HepG2 (cell line): ENCODE data around the gene GALNT1. TPM values are rescaled to one million over a fixed set of nuclear protein-coding genes. Genes with fewer than 3 reads are reported as not detected.

Experiments used
- ATAC-seq: fragments of 200-7000 bp; cut with Tn5 transposase; 3 replicates; pipeline ENCODE4 v1.9.1; 2020; ENCODE audit warnings: mild to moderate bottlenecking, moderate library complexity
- BruUV-seq: library from RNA; stranded (reverse); fragments of 400-500 nt; replicated peaks from 2 replicates; lab custom pipeline; 2021; lab: Mats Ljungman, UMichigan
- CTCF ChIA-PET: fragments of 300-600 bp; formaldehyde crosslinking; extraction: SDS; loops from one replicate; lab custom pipeline; 2021; ENCODE audit warnings: low total read pairs, inconsistent platforms, low intra/inter-chr PET ratio; lab: Yijun Ruan, JAX
- POLR2A ChIA-PET: fragments of 350-600 bp; sonication (Branson Sonifier 250); formaldehyde crosslinking; loops from one replicate; lab custom pipeline; 2020; ENCODE audit warnings: antibody characterized with exemption, inconsistent platforms; lab: Yijun Ruan, JAX
- DNase-seq: peaks from one replicate; pipeline ENCODE4 v3.0.0-alpha.2; 2015; ENCODE audit warnings: low spot score
- FAIRE-seq: peaks from 3 replicates; lab custom pipeline; 2011; peaks lifted over from hg19 to GRCh38; lab: Jason Lieb, UNC
- H2AFZ ChIP-seq: one replicate; pipeline ENCODE4 v1.6.1; 2011; ENCODE audit warnings: low read length, inconsistent platforms
- H3K27ac ChIP-seq: fragments of 300-600 bp; 3 replicates; pipeline ENCODE4 v1.8.0; 2011; ENCODE audit warnings: mixed run types, mild to moderate bottlenecking, mixed read lengths, low read length, inconsistent platforms; ENCODE audit not compliant: insufficient read depth; ENCODE audit errors: extremely low read length
- H3K27me3 ChIP-seq, 2 experiments: fragments of 200-600 bp in 1 of 2; 2 replicates in 1 of 2; 3 replicates in 1 of 2; pipeline versions ENCODE4 v1.6.0 to v1.8.0; 2011; ENCODE audit warnings: low read length in 2 of 2, mild to moderate bottlenecking in 2 of 2, moderate library complexity in 2 of 2, inconsistent platforms in 1 of 2; ENCODE audit not compliant: insufficient read depth in 2 of 2, control insufficient read depth in 1 of 2
- H3K36me3 ChIP-seq, 2 experiments: fragments of 200-600 bp in 1 of 2; replicated peaks in 1 of 2; 2 replicates in 1 of 2; 3 replicates in 1 of 2; pipeline versions ENCODE4 v1.5.1 to v1.8.0; 2011; ENCODE audit warnings: low read length in 2 of 2, inconsistent platforms in 1 of 2; ENCODE audit not compliant: insufficient read depth in 2 of 2, control insufficient read depth in 1 of 2
- H3K4me1 ChIP-seq: 2 replicates; pipeline ENCODE4 v1.5.1; 2012; ENCODE audit warnings: low read length, inconsistent platforms; ENCODE audit not compliant: insufficient read depth
- H3K4me2 ChIP-seq: 2 replicates; pipeline ENCODE4 v1.6.0; 2011; ENCODE audit warnings: low read depth, low read length, inconsistent platforms
- H3K4me3 ChIP-seq, 3 experiments: fragments of 200-600 bp in 1 of 3; sonication (generic), shearing (Covaris generic) in 1 of 3; replicated peaks in 1 of 3; 2 replicates each; pipeline ENCODE4 v1.5.1; 2011 to 2016; ENCODE audit warnings: low read length in 3 of 3, inconsistent platforms in 2 of 3, low read depth in 2 of 3, mild to moderate bottlenecking in 2 of 3, control low read depth in 1 of 3, mixed read lengths in 1 of 3; ENCODE audit not compliant: insufficient read depth in 1 of 3
- H3K79me2 ChIP-seq: one replicate; pipeline ENCODE4 v1.6.1; 2011; ENCODE audit warnings: low read length, inconsistent platforms; ENCODE audit not compliant: insufficient read depth
- H3K9ac ChIP-seq: 2 replicates; pipeline ENCODE4 v1.6.0; 2011; ENCODE audit warnings: mild to moderate bottlenecking, low read depth, low read length, inconsistent platforms; ENCODE audit not compliant: insufficient read depth
- H3K9me3 ChIP-seq: 2 replicates; pipeline ENCODE4 v1.5.1; 2012; ENCODE audit warnings: mild to moderate bottlenecking, low read length
- H4K20me1 ChIP-seq: 2 replicates; pipeline ENCODE4 v1.6.0; 2011; ENCODE audit warnings: inconsistent platforms, mild to moderate bottlenecking, low read length, moderate library complexity; ENCODE audit not compliant: insufficient read depth
- HDAC1 ChIP-seq: sonication (generic); formaldehyde crosslinking; IDR thresholded peaks from 2 replicates; pipeline ENCODE4 v1.5.1; 2020; ENCODE audit warnings: mild to moderate bottlenecking, missing genetic modification reagents
- REST ChIP-seq, 2 experiments: IDR thresholded peaks; 2 replicates each; pipeline ENCODE4 v1.6.1; 2011 to 2012; ENCODE audit warnings: low read length in 2 of 2, borderline replicate concordance in 1 of 2, low read depth in 1 of 2, mild to moderate bottlenecking in 1 of 2, moderate library complexity in 1 of 2
- ZBTB34 ChIP-seq: sonication (generic); formaldehyde crosslinking; IDR thresholded peaks from 2 replicates; pipeline ENCODE4 v1.8.0; 2022; ENCODE audit warnings: mild to moderate bottlenecking, missing genetic modification reagents
- ZNF136 ChIP-seq: sonication (generic); formaldehyde crosslinking; IDR thresholded peaks from 2 replicates; pipeline ENCODE4 v1.8.1; 2022; ENCODE audit warnings: low read depth, mild to moderate bottlenecking, moderate library complexity, missing genetic modification reagents
- WGBS: methylation state at CpG from one replicate; pipeline ENCODE4 v1.1.6; 2017; ENCODE audit warnings: low lambda C conversion rate; 5-methylcytosine and 5-hydroxymethylcytosine counted together
- in situ Hi-C: cut with HindIII; loops from 2 replicates; pipeline ENCODE4 v1.10.0; 2017; ENCODE audit warnings: low pct_unique_long_range_greater_than_20kb; ENCODE audit not compliant: extremely low pct_ligation_motif_present
- intact Hi-C: fragments of 100-400 bp; cut with micrococcal nuclease; formaldehyde crosslinking; loops from one replicate; pipeline ENCODE4 v1.10.0; 2022; ENCODE audit not compliant: unreplicated experiment
- polyA plus RNA-seq, 8 experiments: library from polyadenylated mRNA; depleted of rRNA in 3 of 8; stranded (reverse) in 7 of 8; unstranded in 1 of 8; fragments of >200 nt; fragmentation: Illumina TruSeq in 4 of 8; extraction: Trizol in 4 of 8; gene quantifications; 2 replicates each; pipeline versions ENCODE4 v1.2.1 to v1.2.3, GENCODE V29; 2011 to 2016; ENCODE audit warnings: low read depth in 4 of 8, missing spikeins in 1 of 8, mixed read lengths in 1 of 8; ENCODE audit not compliant: insufficient read depth in 1 of 8
- total RNA-seq, 5 experiments: library from RNA; depleted of rRNA; stranded (reverse); fragments of >200 nt; fragmentation: Illumina TruSeq; extraction: Trizol; gene quantifications; 2 replicates each; pipeline ENCODE4 v1.2.3, GENCODE V29; 2016; ENCODE audit warnings: low read depth in 1 of 5

Gene GALNT1
- total and polyA plus RNA-seq, 2 of the 13 experiments (the other 11 are each of a cell fraction or from before 2014, with no cell fraction given), result 41.1 to 100 TPM

GRCh38 chr18:35755369-35755768 lies 173.8 kb downstream of the GALNT1 start:
- FAIRE-seq, result no peak
- H3K4me2 ChIP-seq, result peak overlapping the region; percentile 34; the same call in 1 of the 2 replicates
- in situ Hi-C loops (loop anchor here (5.0 kb wide), 2 partner anchors 197 to 527 kb away; no protein-coding TSS in a partner anchor), intact Hi-C loops (loop anchor here (10.0 kb wide), 1 partner anchor 529 kb away; no protein-coding TSS in a partner anchor)
- peak overlapping the region; percentile 31 for H2AFZ ChIP-seq
- 39% methylated on average over 6 of the region's 7 CpGs for WGBS
- H3K9me3 ChIP-seq, result no peaks in the 10 kb centered on the region
- no peak overlapping the region for H3K4me3 ChIP-seq
- no peaks in the 10 kb centered on the region for H4K20me1 ChIP-seq
- H3K27ac ChIP-seq, result no peak overlapping the region
- H3K36me3 ChIP-seq, result no peaks in the 10 kb centered on the region
- ATAC-seq, result peak; percentile 64
- peaks cover 4 to 27% of the 10 kb centered on the region in 2 experiments; a peak in 3 of 5 replicates for H3K27me3 ChIP-seq
- DNase-seq, result no peak
- peak; percentile 28 to 76 for TF ChIP-seq REST (IDR thresholded peaks at IDR 0.05; ENCODE audit: borderline replicate concordance in 1 of 2, low read depth in 1 of 2, low read length in 2 of 2)
- TF ChIP-seq ZNF136 (CRISPR knock-in tag), result no peak
- TF ChIP-seq ZBTB34 (CRISPR knock-in tag), result no peak
- TF ChIP-seq HDAC1 (CRISPR knock-in tag), result no peak
- no peak overlapping the region for H3K9ac ChIP-seq
- H3K79me2 ChIP-seq, result no peaks in the 10 kb centered on the region
- ChIA-PET POLR2A (no interaction called here), CTCF (interaction anchor here (2.0 kb wide), 1 partner anchor 195 kb away, joined by 12 read pairs; no protein-coding TSS in a partner anchor)
- BruUV-seq, result no TSS peak
- peaks cover 12% of the 10 kb centered on the region for H3K4me1 ChIP-seq
